Stimulated activated CD8-positive, alpha-beta memory T cell treated with anti-CD3 and anti-CD28 coated beads, Interleukin-15, amount 100 ng/mL, for 1 hour (primary cell): ENCODE measurements around the gene TCF25.
"Not testable (repeated sequence)": the region's sequence is repeated elsewhere in the genome, so short reads cannot be mapped to it uniquely, and the experiment has no call there.

Source experiments
- DNase-seq: peaks from one replicate; pipeline ENCODE4 v3.0.0-alpha.2; 2020; ENCODE audit warnings: low read depth

TCF25 gene

GRCh38 chr16:89920723-89921122, 47.3 kb downstream of the TCF25 start:
- no peak for DNase-seq

GRCh38 chr16:89921131-89921701, 47.8 kb downstream of the TCF25 start:
- DNase-seq: no peak

GRCh38 chr16:89921702-89922476, 48.5 kb downstream of the TCF25 start:
- no peak for DNase-seq

- DNase-seq: no peak
Measured at GRCh38 chr16:89922477-89922883, 49.1 kb downstream of the TCF25 start.

GRCh38 chr16:89922884-89923639, 49.7 kb downstream of the TCF25 start, which contains the start of gene TUBB3:
TUBB3 (plus strand) TSS chr16:89923342; CDS start chr16:89923402, 60 bp downstream.
- no peak for DNase-seq

- no peak for DNase-seq
Measured at GRCh38 chr16:89923640-89924296, 50.4 kb downstream of the TCF25 start.

GRCh38 chr16:89924297-89924924, 51.0 kb downstream of the TCF25 start:
- DNase-seq: no peak

GRCh38 chr16:89924925-89925307, 51.5 kb downstream of the TCF25 start:
- no peak for DNase-seq

GRCh38 chr16:89925596-89926079, 52.2 kb downstream of the TCF25 start:
- no peak for DNase-seq

GRCh38 chr16:89931305-89931896, 58.0 kb downstream of the TCF25 start:
- DNase-seq: no peak

- DNase-seq: no peak
Measured at GRCh38 chr16:89931964-89932363, 58.6 kb downstream of the TCF25 start.

GRCh38 chr16:89934019-89934418, 60.6 kb downstream of the TCF25 start:
- DNase-seq: not testable (repeated sequence)

- DNase-seq: no peak
Measured at GRCh38 chr16:89934611-89935553, 61.5 kb downstream of the TCF25 start.

- not testable (repeated sequence) for DNase-seq
Measured at GRCh38 chr16:89935620-89936019, 62.2 kb downstream of the TCF25 start.

- no peak for DNase-seq
Measured at GRCh38 chr16:89936034-89936433, 62.6 kb downstream of the TCF25 start.

- DNase-seq: no peak
Measured at GRCh38 chr16:89936508-89936907, 63.1 kb downstream of the TCF25 start.

- DNase-seq: no peak
Measured at GRCh38 chr16:89936981-89937380, 63.6 kb downstream of the TCF25 start.

- DNase-seq: no peak
Measured at GRCh38 chr16:89938175-89938885, 64.9 kb downstream of the TCF25 start.

- DNase-seq: no peak
Measured at GRCh38 chr16:89944773-89945172, 71.4 kb downstream of the TCF25 start.

GRCh38 chr16:89945654-89946053, 72.3 kb downstream of the TCF25 start:
- DNase-seq: no peak
